DMS153 (cell line): ENCODE measurements around the gene ABCE1.

Source experiments
- DNase-seq: peaks from one replicate; lab custom pipeline; 2025; lab: John Stamatoyannopoulos, UW

Gene ABCE1

GRCh38 chr4:145097821-145098674, at the start of gene ABCE1, which contains the start of gene ANAPC10:
ABCE1 (plus strand) TSS chr4:145098311; CDS start chr4:145104413, 6,102 bp downstream.
ANAPC10 (minus strand) TSS chr4:145098196; CDS start chr4:145096099, 2,097 bp downstream.
- peak; percentile 95 for DNase-seq

GRCh38 chr4:145048817-145049216, 49.3 kb upstream of the ABCE1 start:
- DNase-seq: no peak

- DNase-seq: no peak
These were observed 48.9 kb upstream of the ABCE1 start for GRCh38 chr4:145049241-145049640.

- no peak for DNase-seq
These were observed 42.4 kb upstream of the ABCE1 start for GRCh38 chr4:145055533-145056257.

- no peak for DNase-seq
These were observed 41.6 kb upstream of the ABCE1 start for GRCh38 chr4:145056325-145057130.

- DNase-seq: no peak
These were observed 39.9 kb upstream of the ABCE1 start for GRCh38 chr4:145058256-145058655.

- DNase-seq: peak; percentile 16
These were observed 36.7 kb upstream of the ABCE1 start for GRCh38 chr4:145061318-145061920.

- DNase-seq: no peak
These were observed 32.0 kb upstream of the ABCE1 start for GRCh38 chr4:145066063-145066501.

GRCh38 chr4:145069361-145069760, 28.8 kb upstream of the ABCE1 start:
- DNase-seq: no peak

GRCh38 chr4:145071560-145071959, 26.6 kb upstream of the ABCE1 start:
- no peak for DNase-seq

- no peak for DNase-seq
These were observed 22.2 kb upstream of the ABCE1 start for GRCh38 chr4:145075742-145076468.

GRCh38 chr4:145076469-145076855, 21.6 kb upstream of the ABCE1 start:
- no peak for DNase-seq

GRCh38 chr4:145081756-145082155, 16.4 kb upstream of the ABCE1 start:
- DNase-seq: no peak

GRCh38 chr4:145083891-145084605, 14.1 kb upstream of the ABCE1 start:
- no peak for DNase-seq

- no peak for DNase-seq
These were observed 7.7 kb upstream of the ABCE1 start for GRCh38 chr4:145090380-145090779.

GRCh38 chr4:145093638-145094037, 4.5 kb upstream of the ABCE1 start:
- no peak for DNase-seq

- DNase-seq: no peak
These were observed 735 bp upstream of the ABCE1 start for GRCh38 chr4:145097331-145097820.

GRCh38 chr4:145098675-145099037, 545 bp downstream of the ABCE1 start:
- DNase-seq: no peak

GRCh38 chr4:145099653-145100052, 1.5 kb downstream of the ABCE1 start:
- DNase-seq: no peak

GRCh38 chr4:145101091-145101490, 3.0 kb downstream of the ABCE1 start:
- DNase-seq: no peak
